ENCODE measurements around the gene TCOF1.

GRCh38 chr5:150448952-150449516 lies 91.5 kb downstream of the TCOF1 start:
- TF ChIP-seq POLR2A (IDR thresholded peaks at IDR 0.05; ENCODE audit: low read depth, low read length) (no peak), SPI1 (IDR thresholded peaks at IDR 0.05; ENCODE audit: low read depth, low read length) (no peak)

All from GM12891 (cell line).